HG03378 (cell line): ENCODE results near the gene CAPN11.

Source experiments
- ATAC-seq: cut with Tn5 transposase; IDR thresholded peaks from one replicate; pipeline ENCODE4 v1.9.1; 2021; ENCODE audit warnings: mild to moderate bottlenecking, moderate library complexity; ENCODE audit not compliant: unreplicated experiment

CAPN11 gene

GRCh38 chr6:44152109-44152461 is 6.5 kb upstream of the CAPN11 start:
- no peak for ATAC-seq

- ATAC-seq = no peak
These were observed 6.1 kb upstream of the CAPN11 start for GRCh38 chr6:44152533-44152932.

- ATAC-seq = no peak
These were observed 4.6 kb upstream of the CAPN11 start for GRCh38 chr6:44154067-44154466.

GRCh38 chr6:44156494-44157151 is 2.0 kb upstream of the CAPN11 start:
- ATAC-seq = no peak

GRCh38 chr6:44157152-44157521 is 1.5 kb upstream of the CAPN11 start:
- no peak for ATAC-seq

- ATAC-seq = no peak
These were observed 3.3 kb downstream of the CAPN11 start for GRCh38 chr6:44161997-44162338.

GRCh38 chr6:44162876-44163625 is 4.4 kb downstream of the CAPN11 start:
- no peak for ATAC-seq

GRCh38 chr6:44166116-44166515 is 7.5 kb downstream of the CAPN11 start:
- ATAC-seq = no peak

GRCh38 chr6:44166591-44167184 is 8.1 kb downstream of the CAPN11 start:
- no peak for ATAC-seq

GRCh38 chr6:44167567-44167966 is 8.9 kb downstream of the CAPN11 start:
- no peak for ATAC-seq

GRCh38 chr6:44169154-44169553 is 10.5 kb downstream of the CAPN11 start:
- no peak for ATAC-seq

GRCh38 chr6:44169886-44170570 is 11.4 kb downstream of the CAPN11 start:
- no peak for ATAC-seq

- no peak for ATAC-seq
These were observed 13.4 kb downstream of the CAPN11 start for GRCh38 chr6:44171899-44172546.

GRCh38 chr6:44172731-44173500 is 14.3 kb downstream of the CAPN11 start:
- peak; percentile 56 for ATAC-seq

- no peak for ATAC-seq
These were observed 17.6 kb downstream of the CAPN11 start for GRCh38 chr6:44176130-44176761.

- no peak for ATAC-seq
These were observed 18.3 kb downstream of the CAPN11 start for GRCh38 chr6:44176762-44177509.

- ATAC-seq = no peak
These were observed 19.2 kb downstream of the CAPN11 start for GRCh38 chr6:44177691-44178423.

- no peak for ATAC-seq
These were observed 19.9 kb downstream of the CAPN11 start for GRCh38 chr6:44178424-44179071.
